ENCODE results near the gene APOL1.

APOL1 gene

GRCh38 chr22:36291831-36292740 lies 39.2 kb downstream of the APOL1 start:
- DNase-seq (ENCODE audit: low read depth in 2 of 2): no peak

- no peak for DNase-seq (ENCODE audit: low read depth in 2 of 2)
Measured at GRCh38 chr22:36292823-36293530, 40.0 kb downstream of the APOL1 start.

- no peak for DNase-seq (ENCODE audit: low read depth in 2 of 2)
Measured at GRCh38 chr22:36293606-36294292, 40.8 kb downstream of the APOL1 start.

- no peak for DNase-seq (ENCODE audit: low read depth in 2 of 2)
Measured at GRCh38 chr22:36294293-36294620, 41.3 kb downstream of the APOL1 start.

- DNase-seq (ENCODE audit: low read depth in 2 of 2): no peak
Measured at GRCh38 chr22:36294801-36295200, 41.9 kb downstream of the APOL1 start.

- DNase-seq (ENCODE audit: low read depth in 2 of 2): no peak
Measured at GRCh38 chr22:36295247-36295646, 42.3 kb downstream of the APOL1 start.

- DNase-seq (ENCODE audit: low read depth in 2 of 2): no peak
Measured at GRCh38 chr22:36296690-36297089, 43.8 kb downstream of the APOL1 start.

- no peak for DNase-seq (ENCODE audit: low read depth in 2 of 2)
Measured at GRCh38 chr22:36297568-36297967, 44.6 kb downstream of the APOL1 start.

- DNase-seq (ENCODE audit: low read depth in 2 of 2): no peak
Measured at GRCh38 chr22:36298118-36298517, 45.2 kb downstream of the APOL1 start.

GRCh38 chr22:36298601-36299000 lies 45.7 kb downstream of the APOL1 start:
- no peak for DNase-seq (ENCODE audit: low read depth in 2 of 2)

GRCh38 chr22:36299295-36299694 lies 46.4 kb downstream of the APOL1 start:
- no peak for DNase-seq (ENCODE audit: low read depth in 2 of 2)

GRCh38 chr22:36299911-36300310 lies 47.0 kb downstream of the APOL1 start:
- no peak for DNase-seq (ENCODE audit: low read depth in 2 of 2)

- DNase-seq (ENCODE audit: low read depth in 2 of 2): no peak
Measured at GRCh38 chr22:36300396-36301212, 47.7 kb downstream of the APOL1 start.

- peak; percentile 66 to 70 for DNase-seq (ENCODE audit: low read depth in 2 of 2)
Measured at GRCh38 chr22:36301384-36301828, 48.5 kb downstream of the APOL1 start.

GRCh38 chr22:36301851-36302250 lies 48.9 kb downstream of the APOL1 start:
- DNase-seq (ENCODE audit: low read depth in 2 of 2): no peak

- DNase-seq (ENCODE audit: low read depth in 2 of 2): no peak
Measured at GRCh38 chr22:36302439-36303114, 49.6 kb downstream of the APOL1 start.

- no peak for DNase-seq (ENCODE audit: low read depth in 2 of 2)
Measured at GRCh38 chr22:36303115-36303467, 50.2 kb downstream of the APOL1 start.

GRCh38 chr22:36303874-36304273 lies 50.9 kb downstream of the APOL1 start:
- DNase-seq (ENCODE audit: low read depth in 2 of 2): no peak

- no peak for DNase-seq (ENCODE audit: low read depth in 2 of 2)
Measured at GRCh38 chr22:36304429-36304828, 51.5 kb downstream of the APOL1 start.

- DNase-seq (ENCODE audit: low read depth in 2 of 2): no peak
Measured at GRCh38 chr22:36305813-36306212, 52.9 kb downstream of the APOL1 start.

GRCh38 chr22:36306227-36306626 lies 53.3 kb downstream of the APOL1 start:
- DNase-seq (ENCODE audit: low read depth in 2 of 2): no peak
